K562 (cell line): Measurements from ENCODE around the gene TCEA3. TPM values are rescaled to one million over a fixed set of nuclear protein-coding genes. Genes with fewer than 3 reads are reported as not detected.
A peak's percentile ranks its signal among the peaks of the same experiment; 100 is the strongest.

Source experiments
- ATAC-seq: fragments of 200-7000 bp; cut with Tn5 transposase; 3 replicates; pipeline ENCODE4 v1.9.1; 2020; ENCODE audit warnings: moderate library complexity
- BruUV-seq: library from RNA; stranded (reverse); fragments of 400-500 nt; replicated peaks from 2 replicates; lab custom pipeline; 2021; lab: Mats Ljungman, UMichigan
- CTCF ChIA-PET: fragments of 300-600 bp; formaldehyde crosslinking; extraction: SDS; loops from one replicate; lab custom pipeline; 2021; ENCODE audit warnings: low intra/inter-chr PET ratio; lab: Yijun Ruan, JAX
- POLR2A ChIA-PET: fragments of 300-600, 350-650 bp; sonication (Branson Sonifier 250); formaldehyde crosslinking; extraction: SDS; loops from one replicate; lab custom pipeline; 2021; ENCODE audit warnings: antibody characterized with exemption, inconsistent platforms; lab: Yijun Ruan, JAX
- DNase-seq, 4 experiments: peaks; one replicate each; pipeline versions ENCODE4 v3.0.0 to v3.0.0-alpha.2; 2011 to 2018; ENCODE audit warnings: low spot score in 3 of 4, mixed read lengths in 3 of 4; ENCODE audit errors: extremely low read depth in 1 of 4
- FAIRE-seq: peaks from 2 replicates; lab custom pipeline; 2011; peaks lifted over from hg19 to GRCh38; lab: Jason Lieb, UNC
- H2AFZ ChIP-seq: 2 replicates; pipeline ENCODE4 v1.6.0; 2011; ENCODE audit warnings: low read depth, low read length, control low read depth, inconsistent platforms
- H3K27ac ChIP-seq: fragments of 200-600 bp; 3 replicates; pipeline ENCODE4 v1.8.0; 2011; ENCODE audit warnings: low read depth, mild to moderate bottlenecking, control low read depth, inconsistent platforms, low read length, moderate library complexity, mixed read lengths; ENCODE audit errors: extremely low read depth
- H3K27me3 ChIP-seq, 2 experiments: fragments of 300-600 bp in 1 of 2; 2 replicates in 1 of 2; 3 replicates in 1 of 2; pipeline versions ENCODE4 v1.6.0 to v1.8.0; 2011; ENCODE audit warnings: inconsistent platforms in 2 of 2, low read length in 2 of 2, mild to moderate bottlenecking in 1 of 2, mixed read lengths in 1 of 2, moderate library complexity in 1 of 2; ENCODE audit not compliant: control insufficient read depth in 2 of 2, insufficient read depth in 2 of 2
- H3K36me3 ChIP-seq: fragments of 300-600 bp; 3 replicates; pipeline ENCODE4 v1.8.0; 2011; ENCODE audit warnings: mild to moderate bottlenecking, low read length, inconsistent platforms; ENCODE audit not compliant: control insufficient read depth, insufficient read depth
- H3K4me1 ChIP-seq, 2 experiments: fragments of 200-600 bp in 1 of 2; replicated peaks in 1 of 2; 2 replicates in 1 of 2; 3 replicates in 1 of 2; pipeline versions ENCODE4 v1.5.1 to v1.8.0; 2011; ENCODE audit warnings: inconsistent platforms in 2 of 2, low read length in 2 of 2, mild to moderate bottlenecking in 1 of 2, mixed read lengths in 1 of 2, moderate library complexity in 1 of 2; ENCODE audit not compliant: control insufficient read depth in 2 of 2, insufficient read depth in 2 of 2
- H3K4me2 ChIP-seq: 2 replicates; pipeline ENCODE4 v1.6.1; 2011; ENCODE audit warnings: low read length, control low read depth, inconsistent platforms, mixed read lengths; ENCODE audit not compliant: insufficient read depth
- H3K4me3 ChIP-seq: fragments of 200-600 bp; sonication (generic), shearing (Covaris generic); 2 replicates; pipeline ENCODE4 v1.5.1; 2016; ENCODE audit warnings: control low read depth, inconsistent platforms
- H3K79me2 ChIP-seq: fragments of 200-600 bp; 3 replicates; pipeline ENCODE4 v1.8.0; 2011; ENCODE audit warnings: low read length, inconsistent platforms; ENCODE audit not compliant: control insufficient read depth, insufficient read depth
- H3K9ac ChIP-seq, 2 experiments: 2 replicates each; pipeline versions ENCODE4 v1.6.0 to v1.6.1; 2011; ENCODE audit warnings: low read depth in 2 of 2, low read length in 2 of 2, control low read depth in 1 of 2, inconsistent platforms in 1 of 2, mild to moderate bottlenecking in 1 of 2, mixed read lengths in 1 of 2; ENCODE audit not compliant: insufficient read depth in 1 of 2
- H3K9me1 ChIP-seq: one replicate; pipeline ENCODE4 v1.6.0; 2011; ENCODE audit warnings: inconsistent platforms, mild to moderate bottlenecking, low read length, moderate library complexity; ENCODE audit not compliant: control insufficient read depth, insufficient read depth
- H3K9me3 ChIP-seq: replicated peaks from 2 replicates; pipeline ENCODE4 v1.5.1; 2011; ENCODE audit warnings: low read depth, low read length, inconsistent platforms; ENCODE audit not compliant: control insufficient read depth, insufficient read depth
- H4K20me1 ChIP-seq: replicated peaks from 2 replicates; pipeline ENCODE4 v1.6.1; 2011; ENCODE audit warnings: low read length, inconsistent platforms, mixed read lengths; ENCODE audit not compliant: control insufficient read depth, insufficient read depth
- MBD2 ChIP-seq: sonication (generic); IDR thresholded peaks from 2 replicates; pipeline ENCODE4 v1.6.1; 2016; ENCODE audit warnings: low read depth, borderline replicate concordance
- MCM2 ChIP-seq: fragments of 450-650 bp; IDR thresholded peaks from 2 replicates; pipeline ENCODE4 v1.6.1; 2017; ENCODE audit warnings: low read depth, mild to moderate bottlenecking
- PKNOX1 ChIP-seq: fragments of 450-650 bp; IDR thresholded peaks from 2 replicates; pipeline ENCODE4 v1.6.1; 2016
- STAG1 ChIP-seq: sonication (generic); formaldehyde crosslinking; IDR thresholded peaks from 2 replicates; pipeline ENCODE4 v1.5.0; 2020; ENCODE audit warnings: missing genetic modification reagents, borderline replicate concordance
- WGBS: fragments of 100-300 bp; shearing (Covaris generic); methylation state at CpG from one replicate; pipeline ENCODE4 v1.1.6; 2016; ENCODE audit warnings: low coverage, mixed read lengths; ENCODE audit not compliant: insufficient coverage; ENCODE audit errors: missing lambda C conversion rate; 5-methylcytosine and 5-hydroxymethylcytosine counted together
- in situ Hi-C: fragments of 300-500 bp; cut with MboI; formaldehyde crosslinking; loops from 4 replicates; pipeline ENCODE4 v1.15.0; 2018; ENCODE audit warnings: inconsistent platforms, mixed read lengths
- intact Hi-C: fragments of 100-400 bp; cut with micrococcal nuclease; formaldehyde crosslinking; loops from 2 replicates; pipeline ENCODE4 v1.14.2; 2022
- polyA plus RNA-seq, 8 experiments: library from polyadenylated mRNA; depleted of rRNA in 4 of 8; stranded (reverse) in 5 of 8; unstranded in 3 of 8; fragments of >200 nt; fragmentation: Nextera tagmentation in 2 of 8; fragmentation: Illumina TruSeq in 1 of 8; extraction: Ambion mirVana in 2 of 8; extraction: Trizol in 1 of 8; gene quantifications; 2 replicates each; pipeline versions ENCODE4 v1.2.1 to v1.2.3, GENCODE V29; 2011 to 2014; ENCODE audit warnings: inconsistent platforms in 1 of 8, missing spikeins in 1 of 8
- total RNA-seq, 7 experiments: library from RNA; depleted of rRNA in 6 of 7; stranded (reverse); fragments of >200 nt in 6 of 7; fragmentation: Illumina TruSeq in 2 of 7; extraction: Trizol in 2 of 7; gene quantifications; 2 replicates each; pipeline versions ENCODE4 v1.2.1 to v1.2.3, GENCODE V29; 2011 to 2021; ENCODE audit warnings: low replicate concordance in 1 of 7

Gene TCEA3
- total and polyA plus RNA-seq, 9 of the 15 experiments (the other 6 are each of a cell fraction or from before 2014, with no cell fraction given), result 0.03 to 0.55 (median 0.36) TPM

GRCh38 chr1:23448846-23449245 lies 24.3 kb upstream of the TCEA3 start:
- ChIA-PET POLR2A (interaction anchor here (0.6 to 1.2 kb wide), 5 partner anchors 8 to 104 kb away, joined by 3 to 6 read pairs (median 4); no protein-coding TSS in a partner anchor), CTCF (no interaction called here)
- H4K20me1 ChIP-seq, result no peaks in the 10 kb centered on the region
- WGBS, result 5% methylated on average over 1 of the region's 1 CpG
- H3K9me3 ChIP-seq, result no peaks in the 10 kb centered on the region
- intact Hi-C loops, result no loop called here
- no peak overlapping the region for H3K4me3 ChIP-seq
- no peak overlapping the region for H2AFZ ChIP-seq
- no TSS peak for BruUV-seq
- in situ Hi-C loops, result no loop called here
- ATAC-seq, result no peak
- no peaks in the 10 kb centered on the region for H3K79me2 ChIP-seq
- H3K27me3 ChIP-seq, result no peaks in the 10 kb centered on the region
- no peaks in the 10 kb centered on the region for H3K9me1 ChIP-seq
- peaks cover 8% of the 10 kb centered on the region; the same call in 1 of the 3 replicates for H3K36me3 ChIP-seq
- H3K9ac ChIP-seq, result no peak overlapping the region
- H3K4me2 ChIP-seq, result no peak overlapping the region
- no peak for FAIRE-seq
- H3K27ac ChIP-seq, result no peak overlapping the region
- H3K4me1 ChIP-seq, result peaks cover 13 to 14% of the 10 kb centered on the region in 2 experiments
- DNase-seq, result no peak
- TF ChIP-seq STAG1 (CRISPR knock-in tag) (no peak), PKNOX1 (0 out of 2 replicates have a peak, but pooled peaks have one; percentile 21)
- TF ChIP-seq, all 486 proteins: peak for 1

DNA sequence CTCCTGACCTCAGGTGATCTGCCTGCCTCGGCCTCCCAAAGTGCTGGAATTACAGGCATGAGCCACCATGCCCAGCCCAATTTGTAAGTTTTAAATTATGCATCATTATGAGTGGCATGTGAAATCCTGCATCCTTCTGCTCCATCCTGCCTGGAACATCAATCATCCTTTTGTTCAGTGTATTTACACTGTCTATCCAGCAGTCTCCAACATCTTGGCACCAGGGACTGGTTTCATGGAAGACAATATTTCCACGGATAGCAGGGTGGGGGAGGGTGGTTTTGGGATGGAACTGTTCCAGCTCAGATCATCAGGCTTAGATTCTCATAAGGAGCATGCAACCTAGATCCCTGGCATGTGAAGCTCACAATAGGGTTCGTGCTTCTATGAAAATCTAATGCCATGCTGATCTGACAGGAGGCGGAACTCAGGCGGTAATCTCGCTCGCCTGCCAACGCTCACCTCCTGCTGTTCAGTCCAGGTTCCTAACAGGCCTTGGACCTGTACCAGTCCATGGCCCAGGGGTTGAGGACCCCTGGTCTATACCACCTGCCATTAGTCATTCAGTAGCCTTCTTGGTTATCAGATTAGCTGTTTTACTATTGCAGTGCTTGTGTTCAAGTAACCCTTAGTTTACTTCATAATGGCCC lies 22.2 kb upstream of the TCEA3 start:
- Histone ChIP-seq H3K36me3 (peaks cover 11% of the 10 kb centered on the region; the same call in 1 of the 3 replicates), H3K27me3 (no peaks in the 10 kb centered on the region), H3K79me2 (no peaks in the 10 kb centered on the region), H3K27ac (no peak overlapping the region), H3K4me3 (no peak overlapping the region)
- CTCF ChIA-PET, result no interaction called here
- ATAC-seq, result no peak
- intact Hi-C loops, result no loop called here
- TF ChIP-seq MCM2 (no peak), MBD2 (no peak)
- TF ChIP-seq, all 486 proteins: peak for 0
- Histone ChIP-seq H3K9me3 (no peaks in the 10 kb centered on the region), H3K9me1 (no peaks in the 10 kb centered on the region), H3K4me1 (peaks cover 3 to 13% of the 10 kb centered on the region in 2 experiments), H3K4me2 (no peak overlapping the region), H3K9ac (no peak overlapping the region), H4K20me1 (no peaks in the 10 kb centered on the region), H2AFZ (no peak overlapping the region)
- no peak for FAIRE-seq
- 79% methylated on average over 8 of the region's 8 CpGs for WGBS
- in situ Hi-C loops, result no loop called here
- no peak for DNase-seq
- POLR2A ChIA-PET, result interaction anchor here (0.6 to 1.7 kb wide), 5 partner anchors 11 to 196 kb away, joined by 3 to 5 read pairs (median 3); no protein-coding TSS in a partner anchor
- no TSS peak for BruUV-seq
